Neural progenitor cell (in vitro differentiated cells): ENCODE data around the gene PLAGL1.

Experiments
- EZH2 ChIP-seq: fragments of 200-600 bp; sonication (generic); IDR thresholded peaks from 2 replicates; pipeline ENCODE4 v1.6.1; 2017; ENCODE audit warnings: antibody characterized with exemption, mild to moderate bottlenecking, moderate library complexity
- TF ChIP-seq, protein P1 (sequence below): fragments of 200-600 bp; sonication (generic); IDR thresholded peaks from 2 replicates; pipeline ENCODE4 v1.5.1; 2017; ENCODE audit warnings: antibody characterized with exemption, mild to moderate bottlenecking

DNA sequence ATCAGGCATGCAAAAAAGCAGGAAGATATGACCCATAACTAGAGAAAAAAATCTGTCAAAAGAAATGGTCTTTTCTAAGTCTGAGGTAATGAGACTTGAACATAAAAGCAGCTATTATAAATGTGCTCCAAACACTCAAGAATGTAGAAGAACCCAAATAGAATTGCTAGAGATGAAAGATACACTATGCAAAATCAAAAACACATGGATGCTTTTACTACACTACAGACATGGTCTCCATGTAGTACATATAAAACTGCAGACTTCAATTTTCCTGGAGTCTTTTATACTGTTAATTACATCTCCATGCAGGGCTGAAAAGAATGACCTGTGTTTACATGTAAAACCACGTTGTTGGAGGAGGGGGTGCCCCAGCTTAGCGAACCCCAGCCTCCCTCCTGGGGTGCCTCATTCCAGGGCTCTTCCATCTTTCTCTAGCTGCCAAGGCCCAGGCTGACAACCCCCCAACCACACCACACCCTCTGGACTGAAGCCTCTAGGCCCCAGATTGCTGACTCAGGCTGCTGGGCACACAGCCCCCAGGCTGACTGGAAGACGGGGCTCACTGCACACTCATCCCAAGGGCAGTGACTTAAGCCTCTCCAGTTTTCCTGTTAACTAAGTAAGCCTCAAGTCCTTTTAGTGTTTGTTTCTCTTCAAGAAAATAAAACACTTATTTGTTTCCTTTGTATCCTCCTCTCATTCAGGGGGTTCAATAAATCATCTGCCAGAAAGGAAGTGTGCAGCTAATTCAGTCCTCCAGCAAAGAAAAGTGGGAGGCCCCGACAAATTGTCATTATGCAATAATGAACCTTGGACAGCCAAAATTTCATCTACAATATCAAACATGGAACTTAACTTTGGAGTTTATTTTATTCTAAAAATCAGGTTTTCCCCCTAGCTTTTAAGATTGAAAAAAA lies 26.0 kb upstream of the PLAGL1 start:
- TF ChIP-seq, protein P1, sequence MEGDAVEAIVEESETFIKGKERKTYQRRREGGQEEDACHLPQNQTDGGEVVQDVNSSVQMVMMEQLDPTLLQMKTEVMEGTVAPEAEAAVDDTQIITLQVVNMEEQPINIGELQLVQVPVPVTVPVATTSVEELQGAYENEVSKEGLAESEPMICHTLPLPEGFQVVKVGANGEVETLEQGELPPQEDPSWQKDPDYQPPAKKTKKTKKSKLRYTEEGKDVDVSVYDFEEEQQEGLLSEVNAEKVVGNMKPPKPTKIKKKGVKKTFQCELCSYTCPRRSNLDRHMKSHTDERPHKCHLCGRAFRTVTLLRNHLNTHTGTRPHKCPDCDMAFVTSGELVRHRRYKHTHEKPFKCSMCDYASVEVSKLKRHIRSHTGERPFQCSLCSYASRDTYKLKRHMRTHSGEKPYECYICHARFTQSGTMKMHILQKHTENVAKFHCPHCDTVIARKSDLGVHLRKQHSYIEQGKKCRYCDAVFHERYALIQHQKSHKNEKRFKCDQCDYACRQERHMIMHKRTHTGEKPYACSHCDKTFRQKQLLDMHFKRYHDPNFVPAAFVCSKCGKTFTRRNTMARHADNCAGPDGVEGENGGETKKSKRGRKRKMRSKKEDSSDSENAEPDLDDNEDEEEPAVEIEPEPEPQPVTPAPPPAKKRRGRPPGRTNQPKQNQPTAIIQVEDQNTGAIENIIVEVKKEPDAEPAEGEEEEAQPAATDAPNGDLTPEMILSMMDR, result no peak
- TF ChIP-seq EZH2, result no peak
